Endothelial cell of umbilical vein (primary cell): ENCODE measurements around the gene RCAN3. TPM values are rescaled to one million over a fixed set of nuclear protein-coding genes. Genes with fewer than 3 reads are reported as not detected.
A peak's percentile ranks its signal among the peaks of the same experiment; 100 is the strongest.

ENCODE experiments used
- BruUV-seq: library from RNA; stranded (reverse); fragments of 400-500 nt; replicated peaks from 2 replicates; lab custom pipeline; 2021; lab: Mats Ljungman, UMichigan
- CTCF ChIA-PET: fragments of 300-600, 350-600 bp; sonication (Branson Sonifier 250); formaldehyde crosslinking; loops from one replicate; lab custom pipeline; 2021; ENCODE audit warnings: antibody characterized with exemption, inconsistent platforms; lab: Charles Lee
- POLR2A ChIA-PET: fragments of 300-600, 350-600 bp; sonication (Branson Sonifier 250); formaldehyde crosslinking; loops from one replicate; lab custom pipeline; 2021; ENCODE audit warnings: antibody characterized with exemption, inconsistent platforms; lab: Charles Lee
- DNase-seq: peaks from one replicate; pipeline ENCODE4 v3.0.0-alpha.2; 2011; ENCODE audit warnings: low read depth, low spot score
- FAIRE-seq: peaks from 2 replicates; lab custom pipeline; 2011; peaks lifted over from hg19 to GRCh38; lab: Jason Lieb, UNC
- H2AFZ ChIP-seq: 2 replicates; pipeline ENCODE4 v1.6.0; 2012; ENCODE audit warnings: low read depth, low read length, control low read depth, inconsistent platforms
- H3K27ac ChIP-seq: 2 replicates; pipeline ENCODE4 v1.5.1; 2011; ENCODE audit warnings: low read depth, mild to moderate bottlenecking, control low read depth, low read length, moderate library complexity; ENCODE audit not compliant: insufficient read depth
- H3K27me3 ChIP-seq, 2 experiments: 2 replicates each; pipeline versions ENCODE4 v1.6.0 to v1.6.1; 2011; ENCODE audit warnings: low read length in 2 of 2, mixed read lengths in 1 of 2; ENCODE audit not compliant: control insufficient read depth in 2 of 2, insufficient read depth in 2 of 2
- H3K36me3 ChIP-seq, 2 experiments: 2 replicates in 1 of 2; 3 replicates in 1 of 2; pipeline ENCODE4 v1.5.1; 2011; ENCODE audit warnings: low read length in 2 of 2, mild to moderate bottlenecking in 1 of 2, moderate library complexity in 1 of 2; ENCODE audit not compliant: control insufficient read depth in 2 of 2, insufficient read depth in 2 of 2; ENCODE audit errors: extremely low read depth in 1 of 2
- H3K4me1 ChIP-seq: 3 replicates; pipeline ENCODE4 v1.5.1; 2011; ENCODE audit warnings: mild to moderate bottlenecking, low read length; ENCODE audit not compliant: control insufficient read depth, insufficient read depth; ENCODE audit errors: extremely low read depth
- H3K4me2 ChIP-seq: 2 replicates; pipeline ENCODE4 v1.6.1; 2011; ENCODE audit warnings: low read length, control low read depth, mixed read lengths; ENCODE audit not compliant: insufficient read depth
- H3K4me3 ChIP-seq, 3 experiments: fragments of 200-600 bp in 1 of 3; sonication (generic), shearing (Covaris generic) in 1 of 3; replicated peaks in 1 of 3; 2 replicates each; pipeline ENCODE4 v1.5.1; 2011 to 2016; ENCODE audit warnings: control low read depth in 3 of 3, low read length in 3 of 3, mild to moderate bottlenecking in 2 of 3, inconsistent platforms in 1 of 3, low read depth in 1 of 3, moderate library complexity in 1 of 3; ENCODE audit not compliant: insufficient read depth in 1 of 3
- H3K79me2 ChIP-seq: 2 replicates; pipeline ENCODE4 v1.6.0; 2012; ENCODE audit warnings: low read length, inconsistent platforms; ENCODE audit not compliant: control insufficient read depth, insufficient read depth
- H3K9ac ChIP-seq: replicated peaks from 2 replicates; pipeline ENCODE3; 2011; ENCODE audit warnings: low read length, control low read depth; ENCODE audit not compliant: insufficient read depth; ENCODE audit errors: extremely low read depth
- H3K9me1 ChIP-seq: replicated peaks from 3 replicates; pipeline ENCODE4 v1.6.0; 2011; ENCODE audit warnings: mild to moderate bottlenecking, low read length; ENCODE audit not compliant: control insufficient read depth, insufficient read depth; ENCODE audit errors: extremely low read depth
- H3K9me3 ChIP-seq: replicated peaks from 2 replicates; pipeline ENCODE4 v1.5.1; 2012; ENCODE audit warnings: low read length, inconsistent platforms; ENCODE audit not compliant: control insufficient read depth, insufficient read depth
- H4K20me1 ChIP-seq: replicated peaks from 2 replicates; pipeline ENCODE3; 2011; ENCODE audit warnings: mild to moderate bottlenecking, low read length; ENCODE audit not compliant: control insufficient read depth, insufficient read depth; ENCODE audit errors: extremely low read depth
- EZH2 ChIP-seq: IDR thresholded peaks from 2 replicates; pipeline ENCODE4 v1.6.1; 2012; ENCODE audit warnings: borderline replicate concordance, low read depth, mild to moderate bottlenecking, moderate library complexity, low read length, inconsistent platforms; ENCODE audit not compliant: severe bottlenecking
- GATA2 ChIP-seq: IDR thresholded peaks from 2 replicates; pipeline ENCODE4 v1.7.0; 2011; ENCODE audit warnings: low read depth, mild to moderate bottlenecking, moderate library complexity, mixed read lengths, low read length; ENCODE audit not compliant: insufficient read length, insufficient read depth
- MAX ChIP-seq: IDR thresholded peaks from 2 replicates; pipeline ENCODE4 v1.6.1; 2011; ENCODE audit not compliant: insufficient read depth, insufficient read length
- POLR2AphosphoS5 ChIP-seq: IDR thresholded peaks from 2 replicates; pipeline ENCODE4 v1.6.1; 2012; ENCODE audit warnings: low read depth, mild to moderate bottlenecking, control low read depth, low read length, moderate library complexity; ENCODE audit not compliant: insufficient read depth
- dilution Hi-C: fragments of 300-500 bp; cut with MboI; formaldehyde crosslinking; loops from one replicate; pipeline ENCODE4 v1.15.0; 2019; ENCODE audit warnings: low sequenced_read_pairs; ENCODE audit not compliant: extremely low pct_ligation_motif_present
- intact Hi-C: fragments of 100-400 bp; cut with micrococcal nuclease; formaldehyde crosslinking; loops from one replicate; pipeline ENCODE4 v1.10.0; 2022
- polyA plus RNA-seq, 4 experiments: library from polyadenylated mRNA; depleted of rRNA in 3 of 4; stranded (reverse) in 3 of 4; unstranded in 1 of 4; fragments of >200 nt; gene quantifications; 2 replicates each; pipeline versions ENCODE4 v1.2.1 to v1.2.3, GENCODE V29; 2011 to 2012; ENCODE audit warnings: missing spikeins in 1 of 4
- total RNA-seq: library from RNA; stranded (reverse); gene quantifications from 2 replicates; pipeline ENCODE4 v1.2.3, GENCODE V29; 2021

RCAN3 gene
- total and polyA plus RNA-seq, 2 donors (not counting 3 experiments of a cell fraction or from before 2014, with no cell fraction given), result 0.99 to 5.1 TPM

- Histone ChIP-seq H4K20me1 (no peaks in the 10 kb centered on the region), H3K36me3 (no peaks in the 10 kb centered on the region), H3K27ac (no peak overlapping the region), H3K4me1 (no peaks in the 10 kb centered on the region), H3K79me2 (no peaks in the 10 kb centered on the region), H3K9me1 (no peaks in the 10 kb centered on the region), H3K9ac (no peak overlapping the region), H3K4me3 (no peak overlapping the region), H2AFZ (no peak overlapping the region), H3K4me2 (no peak overlapping the region), H3K27me3 (peaks cover 40 to 44% of the 10 kb centered on the region in 2 experiments), H3K9me3 (no peaks in the 10 kb centered on the region)
- no peak for FAIRE-seq
- peak; percentile 19 for TF ChIP-seq EZH2
- no peak for TF ChIP-seq MAX
- no TSS peak for BruUV-seq
- ChIA-PET POLR2A (no interaction called here), CTCF (interaction anchor here (0.6 to 1.2 kb wide), 3 partner anchors 11 to 29 kb away, joined by 3 to 8 read pairs (median 3); no protein-coding TSS in a partner anchor)
- no peak for DNase-seq
- intact Hi-C loops (no loop called here), dilution Hi-C loops (no loop called here)
Measured at GRCh38 chr1:24558455-24558854, 55.8 kb downstream of the RCAN3 start.

GRCh38 chr1:24558902-24559791 lies 56.5 kb downstream of the RCAN3 start:
- no peak overlapping the region for H3K4me2 ChIP-seq
- H4K20me1 ChIP-seq, result no peaks in the 10 kb centered on the region
- no peaks in the 10 kb centered on the region for H3K36me3 ChIP-seq
- peaks cover 38 to 41% of the 10 kb centered on the region in 2 experiments for H3K27me3 ChIP-seq
- no peak overlapping the region for H3K4me3 ChIP-seq
- no peaks in the 10 kb centered on the region for H3K9me3 ChIP-seq
- H3K4me1 ChIP-seq, result no peaks in the 10 kb centered on the region
- ChIA-PET CTCF (interaction anchor here (1.2 to 1.9 kb wide), 2 partner anchors 28 kb away, joined by 8 read pairs; no protein-coding TSS in a partner anchor), POLR2A (no interaction called here)
- H3K9me1 ChIP-seq, result no peaks in the 10 kb centered on the region
- FAIRE-seq (peak; percentile 80), DNase-seq (peak; percentile 32)
- dilution Hi-C loops (no loop called here), intact Hi-C loops (no loop called here)
- no peak overlapping the region for H3K9ac ChIP-seq
- H3K27ac ChIP-seq, result no peak overlapping the region
- no peak overlapping the region for H2AFZ ChIP-seq
- no TSS peak for BruUV-seq
- no peaks in the 10 kb centered on the region for H3K79me2 ChIP-seq
- peak; percentile 93 for TF ChIP-seq GATA2
- no peak for TF ChIP-seq POLR2AphosphoS5
